HEK293T (cell line): Measurements from ENCODE around the gene WASHC2C.
"Not testable (repeated sequence)": the region's sequence is repeated elsewhere in the genome, so short reads cannot be mapped to it uniquely, and the experiment has no call there.

Experiments
- ARNT ChIP-seq: fragments of 450-650 bp; IDR thresholded peaks from 2 replicates; pipeline ENCODE4 v1.6.1; 2017; ENCODE audit warnings: mild to moderate bottlenecking
- BHLHE40 ChIP-seq: fragments of 450-650 bp; IDR thresholded peaks from 2 replicates; pipeline ENCODE4 v1.6.1; 2016; ENCODE audit warnings: mild to moderate bottlenecking, moderate library complexity, borderline replicate concordance
- ELF4 ChIP-seq: fragments of 450-650 bp; IDR thresholded peaks from 2 replicates; pipeline ENCODE4 v1.6.1; 2017; ENCODE audit warnings: antibody characterized with exemption
- FOXA1 ChIP-seq: fragments of 450-650 bp; IDR thresholded peaks from 2 replicates; pipeline ENCODE4 v1.6.1; 2016; ENCODE audit warnings: mild to moderate bottlenecking
- FOXK2 ChIP-seq: fragments of 450-650 bp; IDR thresholded peaks from 2 replicates; pipeline ENCODE4 v1.6.1; 2016; ENCODE audit warnings: mild to moderate bottlenecking
- FOXM1 ChIP-seq: fragments of 450-650 bp; IDR thresholded peaks from 2 replicates; pipeline ENCODE4 v1.6.1; 2017; ENCODE audit warnings: mild to moderate bottlenecking, borderline replicate concordance
- HDGF ChIP-seq: fragments of 450-650 bp; IDR thresholded peaks from 2 replicates; pipeline ENCODE4 v1.6.1; 2017; ENCODE audit warnings: antibody characterized with exemption, borderline replicate concordance
- L3MBTL2 ChIP-seq: fragments of 450-650 bp; conservative IDR thresholded peaks from 2 replicates; pipeline ENCODE4 v1.6.1; 2016; ENCODE audit warnings: mild to moderate bottlenecking
- LEF1 ChIP-seq: fragments of 450-650 bp; IDR thresholded peaks from 2 replicates; pipeline ENCODE4 v1.6.1; 2017; ENCODE audit warnings: mild to moderate bottlenecking, borderline replicate concordance
- NFRKB ChIP-seq: fragments of 450-650 bp; IDR thresholded peaks from 2 replicates; pipeline ENCODE4 v1.6.1; 2016; ENCODE audit warnings: mild to moderate bottlenecking, moderate library complexity
- SP1 ChIP-seq: fragments of 450-650 bp; IDR thresholded peaks from 2 replicates; pipeline ENCODE4 v1.6.1; 2017
- SUZ12 ChIP-seq: fragments of 450-650 bp; IDR thresholded peaks from 2 replicates; pipeline ENCODE4 v1.6.1; 2016; ENCODE audit warnings: mild to moderate bottlenecking
- TARDBP ChIP-seq: fragments of 450-650 bp; IDR thresholded peaks from 2 replicates; pipeline ENCODE4 v1.6.1; 2016
- ZNF384 ChIP-seq: fragments of 450-650 bp; IDR thresholded peaks from 2 replicates; pipeline ENCODE4 v1.6.1; 2016

DNA sequence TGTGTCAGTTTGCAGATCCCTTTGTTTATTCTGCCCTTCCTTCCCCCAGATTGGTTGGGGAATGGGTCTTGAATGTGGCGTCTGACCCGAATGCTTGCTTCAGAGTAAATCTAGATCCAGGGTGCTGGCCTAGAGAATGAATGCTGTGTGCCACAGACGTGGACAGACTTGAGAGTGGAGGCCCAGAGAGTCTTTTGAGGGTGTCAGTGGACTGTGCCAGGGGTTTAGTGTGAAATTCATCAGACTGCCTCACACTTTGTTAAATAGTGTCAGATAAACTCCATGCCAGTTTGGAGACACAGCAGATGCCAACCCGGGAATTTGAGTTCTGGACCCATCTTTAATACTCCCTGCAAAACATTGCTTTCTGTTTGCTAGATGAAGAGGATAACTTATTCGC lies 25.1 kb downstream of the WASHC2C start:
- TF ChIP-seq SP1, ELF4, ZNF384, NFRKB, SUZ12, BHLHE40, FOXA1, ARNT, FOXM1, LEF1, FOXK2, HDGF, TARDBP, L3MBTL2: not testable (repeated sequence)
